Skin of body (tissue), 2 donors: Measurements from ENCODE around the gene PSMB8. TPM values are rescaled to one million over a fixed set of nuclear protein-coding genes. Genes with fewer than 3 reads are reported as not detected.

Experiments used
- DNase-seq: peaks from one replicate; lab custom pipeline; 2025; lab: John Stamatoyannopoulos, UW
- total RNA-seq: library from RNA; depleted of rRNA; stranded (reverse); fragments of >200 nt; gene quantifications from one replicate; pipeline ENCODE4 v1.2.3, GENCODE V29; 2014

Gene PSMB8
- total RNA-seq, 1 donor from 2014 or later = 15.7 TPM

DNA sequence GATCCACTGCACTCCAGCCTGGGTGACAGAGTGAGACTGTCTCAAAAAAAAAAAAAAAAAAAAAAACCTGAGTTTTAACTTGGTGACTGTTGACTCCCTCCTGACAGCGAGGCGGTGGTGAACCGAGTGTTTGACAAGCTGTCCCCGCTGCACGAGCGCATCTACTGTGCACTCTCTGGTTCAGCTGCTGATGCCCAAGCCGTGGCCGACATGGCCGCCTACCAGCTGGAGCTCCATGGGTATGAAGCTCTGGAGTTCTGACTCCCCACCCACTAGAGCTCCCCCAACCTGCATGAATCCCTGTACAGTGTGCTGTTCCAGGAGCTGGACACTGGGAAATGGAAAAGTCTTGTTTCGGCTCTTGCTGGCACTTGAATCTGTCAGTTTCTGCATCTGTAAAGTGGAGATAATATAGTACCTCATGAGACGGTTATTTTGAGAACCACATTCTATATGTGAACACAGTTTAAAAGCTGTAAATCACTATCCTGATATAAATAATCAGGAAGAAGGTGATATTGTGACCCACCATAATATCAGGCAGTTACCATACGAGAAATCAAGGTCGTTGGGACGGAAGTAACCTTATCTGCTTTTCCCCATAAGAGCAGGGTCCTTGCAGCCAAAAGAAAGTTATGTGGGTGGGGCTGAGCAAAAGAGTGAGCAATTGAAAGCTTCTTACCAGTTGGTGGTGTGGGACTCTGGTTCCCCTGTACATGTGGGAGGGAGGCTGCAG lies 13.5 kb upstream of the PSMB8 start:
- no peak for DNase-seq

DNA sequence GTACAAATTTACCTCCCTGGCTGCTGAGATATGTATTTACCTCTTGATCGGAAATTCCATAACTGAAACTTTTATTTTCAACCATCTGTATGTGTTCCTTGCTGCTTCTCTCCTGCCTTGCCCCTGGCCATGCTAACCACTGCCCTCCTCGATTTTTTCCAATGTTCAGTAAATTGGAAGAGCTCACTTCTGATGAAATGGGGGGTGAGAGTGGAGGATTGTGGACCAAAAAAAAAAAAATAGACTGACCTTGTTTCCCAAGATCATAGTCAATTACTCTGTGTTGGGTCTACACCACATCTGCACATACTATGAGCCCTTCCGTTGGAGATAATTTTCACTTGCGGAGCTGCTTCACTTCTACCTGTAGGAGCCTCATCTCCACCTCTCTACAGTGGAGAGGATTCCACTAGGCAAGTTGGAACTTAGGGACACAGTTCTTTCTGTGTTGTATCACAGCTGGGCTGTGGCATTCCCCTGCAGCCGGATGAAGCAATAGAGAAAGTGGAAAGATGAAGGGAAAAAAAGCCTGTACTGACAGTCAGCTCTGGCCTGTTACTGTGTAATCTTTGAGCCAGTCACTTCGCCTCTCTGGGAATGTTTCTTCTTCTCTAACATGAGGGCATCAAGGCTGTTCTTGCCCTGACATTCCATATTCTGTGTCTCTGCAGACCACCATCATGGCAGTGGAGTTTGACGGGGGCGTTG lies 11.8 kb upstream of the PSMB8 start:
- no peak for DNase-seq

DNA sequence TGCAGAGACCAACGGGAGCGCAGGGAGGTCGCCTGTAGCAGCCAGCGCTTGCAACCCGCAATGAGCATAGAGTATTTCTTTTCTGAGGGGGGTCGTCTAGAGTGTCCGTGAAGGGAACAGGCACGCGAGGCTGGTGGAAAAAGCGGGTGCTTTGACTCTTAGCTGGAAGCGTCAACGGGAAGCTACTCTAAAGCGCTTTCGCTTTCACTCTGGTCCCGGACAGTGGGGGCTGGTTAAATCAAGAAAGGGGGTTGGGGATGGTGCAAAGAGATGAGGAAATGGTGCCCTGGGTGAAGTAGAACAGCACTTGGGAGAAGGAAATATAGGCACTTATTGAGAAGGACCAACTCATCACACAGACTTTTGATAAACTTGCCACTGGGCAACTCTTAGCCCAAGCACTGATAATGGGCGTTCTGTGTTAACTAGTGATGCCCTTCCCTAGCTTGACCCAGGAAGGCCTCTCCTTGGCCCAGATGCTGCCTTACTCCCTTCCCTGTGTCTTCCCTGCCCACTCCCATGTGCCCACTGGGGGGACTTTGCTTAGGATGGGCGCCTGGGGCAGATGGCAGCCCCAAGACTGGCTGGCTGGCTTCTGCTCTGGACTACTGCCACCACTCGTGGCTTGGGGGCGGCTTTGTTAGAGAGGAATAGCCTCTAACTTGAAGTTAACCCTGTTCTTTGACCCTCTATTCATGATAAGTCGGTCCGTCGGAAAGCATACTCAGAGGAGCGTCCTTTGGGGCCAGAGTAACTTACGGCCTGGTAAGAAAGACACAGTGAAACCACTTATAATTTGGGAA lies 10.7 kb upstream of the PSMB8 start:
- DNase-seq = peak; percentile 18

DNA sequence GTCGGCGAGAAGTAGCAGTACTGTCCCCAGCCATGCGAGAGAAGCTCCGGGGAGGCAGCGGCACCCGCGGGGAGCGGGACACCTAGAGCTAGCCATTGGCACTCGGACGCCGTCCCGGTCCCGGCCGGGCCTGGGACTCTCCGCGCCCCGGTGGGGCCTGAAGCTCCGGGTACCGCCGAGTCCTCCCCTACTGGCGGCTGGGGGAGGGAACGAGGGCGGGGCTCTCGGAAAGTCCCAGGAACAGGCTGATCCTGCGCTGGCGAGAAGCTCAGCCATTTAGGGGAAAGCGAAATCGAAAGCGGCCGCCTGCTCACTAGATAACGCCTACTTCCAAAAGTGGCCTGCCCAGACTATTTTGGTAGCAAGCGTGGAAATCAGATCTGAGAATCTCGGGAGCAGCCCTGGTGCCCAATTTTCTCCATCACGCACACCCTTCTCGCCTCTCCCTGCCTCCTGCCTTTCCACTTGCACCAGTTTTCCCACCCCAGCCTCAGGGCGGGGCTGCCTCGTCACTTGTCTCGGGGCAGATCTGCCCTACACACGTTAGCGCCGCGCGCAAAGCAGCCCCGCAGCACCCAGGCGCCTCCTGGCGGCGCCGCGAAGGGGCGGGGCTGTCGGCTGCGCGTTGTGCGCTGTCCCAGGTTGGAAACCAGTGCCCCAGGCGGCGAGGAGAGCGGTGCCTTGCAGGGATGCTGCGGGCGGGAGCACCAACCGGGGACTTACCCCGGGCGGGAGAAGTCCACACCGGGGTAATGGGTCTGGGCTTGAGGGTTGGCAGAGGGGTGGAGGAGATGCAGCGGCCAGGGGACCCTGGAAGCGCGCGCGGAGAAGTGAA lies 9.9 kb upstream of the PSMB8 start, which contains the start of the genes PSMB9 and TAP1:
PSMB9 (plus strand) TSS at position 652 of the 835 bp plus-strand sequence; CDS start at position 690, 38 bp downstream.
TAP1 (minus strand) TSS at position 164 of the 835 bp plus-strand sequence; CDS start at position 96, 68 bp downstream.
- DNase-seq = peak; percentile 96

DNA sequence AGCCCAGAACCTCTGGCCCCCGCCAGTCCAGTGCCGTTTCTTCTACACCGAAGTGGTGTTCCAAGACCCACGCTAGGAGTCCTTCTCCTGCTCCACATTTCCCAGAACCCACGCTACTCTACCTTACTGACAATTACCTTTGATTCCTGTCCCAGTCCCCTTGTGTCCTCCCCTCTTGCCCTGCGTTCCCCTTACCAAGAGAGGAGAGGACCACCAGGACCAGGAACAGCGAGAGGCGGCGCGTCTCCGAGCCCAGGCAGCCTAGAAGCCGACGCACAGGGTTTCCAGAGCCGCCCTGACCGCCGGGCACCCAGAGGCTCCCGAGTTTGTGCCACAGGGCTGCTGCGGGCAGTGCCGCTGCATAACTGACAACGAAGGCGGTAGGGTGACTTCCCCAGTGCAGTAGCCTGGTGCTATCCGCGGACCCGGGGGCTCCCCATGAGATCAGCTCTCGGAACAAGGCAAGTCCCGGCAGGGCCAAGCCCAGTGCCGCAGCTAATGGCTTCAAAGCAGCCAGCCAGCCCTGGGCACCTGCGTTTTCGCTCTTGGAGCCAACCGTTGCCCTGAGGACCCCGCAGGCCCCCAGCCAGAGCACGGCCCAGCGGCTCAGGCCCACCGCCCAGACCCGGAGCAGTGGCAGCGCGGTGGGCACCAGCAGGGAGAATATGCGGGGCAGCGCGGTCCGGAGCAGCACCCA lies 9.1 kb upstream of the PSMB8 start:
- no peak for DNase-seq

DNA sequence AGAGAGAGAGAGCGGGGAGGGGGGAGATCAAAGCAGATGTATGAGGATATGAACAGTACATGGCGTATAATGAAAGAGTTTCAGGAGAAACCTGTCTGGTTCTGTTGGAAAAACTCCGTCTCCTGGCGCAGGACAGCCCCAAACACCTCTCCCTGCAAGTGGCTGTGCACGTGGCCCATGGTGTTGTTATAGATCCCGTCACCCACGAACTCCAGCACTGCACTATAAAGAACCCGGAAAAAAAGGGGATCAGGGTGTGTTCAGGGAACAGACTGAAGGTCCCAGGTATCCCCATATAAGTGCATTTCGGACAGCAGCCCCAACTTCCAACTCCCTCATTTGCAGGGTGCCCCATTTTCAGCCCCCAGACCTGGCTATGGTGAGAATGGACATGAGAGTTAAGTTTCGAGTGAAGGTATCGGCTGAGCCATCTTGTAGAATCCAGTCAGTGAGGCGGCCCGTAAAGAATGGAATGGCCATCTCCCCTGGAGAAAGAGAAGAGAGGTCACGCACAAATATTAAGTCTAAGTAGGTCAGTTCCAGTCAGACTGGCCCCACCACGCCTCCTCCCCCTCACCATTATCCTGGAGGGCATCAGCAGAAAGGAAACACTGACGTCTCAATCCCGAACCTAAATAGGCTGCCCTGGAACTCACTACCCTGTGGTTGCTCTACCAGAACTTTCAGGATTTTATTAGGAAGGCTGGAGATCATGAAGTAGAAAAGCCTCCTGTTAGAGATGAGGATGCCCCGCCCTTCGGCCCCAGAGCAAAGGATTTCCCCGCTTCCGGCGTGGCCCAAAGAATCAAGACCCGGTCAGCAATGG lies 8.4 kb upstream of the PSMB8 start:
- no peak for DNase-seq

DNA sequence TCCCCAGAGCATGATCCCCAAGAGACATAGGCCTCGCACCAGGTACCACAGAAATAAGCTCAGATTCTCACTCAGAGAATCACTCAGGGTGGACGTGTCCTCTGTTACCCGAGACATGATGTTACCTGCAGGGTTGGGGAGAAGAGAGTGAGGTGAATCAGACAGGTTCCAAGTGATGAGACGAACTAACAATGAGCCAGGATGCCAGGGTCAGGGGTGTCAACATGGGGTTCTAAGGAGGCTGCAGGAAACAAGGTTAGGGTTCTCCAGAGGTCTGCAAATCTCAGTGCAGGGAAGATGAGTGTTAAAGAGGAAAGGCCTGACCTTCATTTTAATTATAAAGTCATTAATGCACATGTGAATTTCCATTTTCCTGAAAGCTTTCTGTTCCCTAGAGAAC lies 7.2 kb upstream of the PSMB8 start:
- DNase-seq = no peak

DNA sequence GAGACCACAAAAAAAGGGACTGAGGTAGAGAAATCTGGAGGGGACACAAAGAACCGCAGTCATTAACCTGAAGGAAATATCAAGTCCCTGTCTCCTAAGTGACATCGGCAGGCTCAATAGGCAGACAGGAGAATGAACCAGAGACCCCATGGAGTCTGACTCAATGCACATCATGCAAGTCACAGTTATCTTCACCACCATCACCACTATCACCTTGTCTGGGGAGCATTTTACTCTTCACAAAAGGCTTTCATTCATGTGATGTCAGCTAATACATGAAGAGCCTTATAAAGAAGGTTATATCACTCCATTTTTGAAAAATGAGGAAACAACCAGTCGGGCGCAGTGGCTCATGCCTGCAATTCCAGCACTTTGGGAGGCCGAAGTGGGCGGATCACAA lies 5.3 kb upstream of the PSMB8 start:
- no peak for DNase-seq

DNA sequence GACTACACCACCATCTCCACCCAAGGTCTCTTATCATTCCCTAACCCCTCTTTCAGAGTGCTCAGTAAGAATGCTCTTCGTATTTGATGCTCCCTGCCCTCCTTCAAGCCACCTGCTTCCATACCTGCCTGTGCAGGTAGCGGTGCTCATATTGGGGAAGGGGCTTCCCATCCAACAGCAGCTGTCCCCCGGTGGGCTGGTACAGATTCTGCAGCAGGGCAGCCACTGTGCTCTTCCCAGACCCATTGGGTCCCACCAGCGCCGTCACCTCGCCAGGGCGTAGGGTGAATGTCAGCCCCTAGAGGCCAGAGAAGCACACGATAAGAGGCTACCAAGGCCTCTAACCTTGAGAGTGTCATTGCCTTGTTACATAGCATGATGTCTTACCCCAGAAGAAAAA lies 3.9 kb upstream of the PSMB8 start:
- DNase-seq = no peak

DNA sequence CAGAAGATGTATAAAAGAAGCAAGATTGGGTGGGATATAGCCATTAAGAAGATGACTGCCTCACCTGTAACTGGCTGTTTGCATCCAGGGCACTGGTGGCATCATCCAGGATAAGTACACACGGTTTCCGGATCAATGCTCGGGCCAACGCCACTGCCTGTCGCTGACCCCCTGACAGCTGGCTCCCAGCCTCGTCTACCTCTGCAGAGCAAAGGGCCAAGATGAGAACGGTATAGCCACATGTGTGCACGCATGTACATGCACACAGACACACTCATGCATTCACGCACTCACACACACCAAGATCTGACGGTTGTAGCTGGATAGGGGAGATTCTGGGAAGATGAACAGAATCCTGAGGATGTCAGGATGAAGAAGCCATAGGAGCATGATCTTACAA lies 3.2 kb upstream of the PSMB8 start:
- DNase-seq = no peak

DNA sequence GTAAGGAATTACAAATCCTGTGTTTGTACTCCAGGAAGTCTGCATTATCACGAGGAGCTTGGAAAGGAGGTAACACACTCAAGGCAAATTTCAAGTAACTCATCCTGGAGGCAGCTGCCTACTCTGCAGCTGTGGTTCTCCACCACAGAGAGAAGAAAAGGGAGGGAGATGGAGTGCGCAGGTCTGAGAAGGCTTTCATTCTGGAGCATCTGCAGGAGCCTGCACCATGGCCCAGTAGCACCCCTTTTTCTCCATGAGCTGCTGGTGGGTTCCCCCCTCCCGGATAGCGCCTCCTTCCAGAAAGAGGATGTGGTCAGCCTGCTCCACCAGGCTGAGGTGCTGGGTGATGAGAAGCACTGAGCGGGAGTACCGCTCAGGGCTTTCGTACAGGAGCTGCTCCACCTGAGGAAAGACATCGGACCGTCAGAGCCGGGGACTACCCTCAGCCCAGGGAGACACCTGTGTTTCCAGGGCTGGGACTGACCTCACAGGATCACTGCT lies 1.6 kb upstream of the PSMB8 start:
- DNase-seq = no peak

DNA sequence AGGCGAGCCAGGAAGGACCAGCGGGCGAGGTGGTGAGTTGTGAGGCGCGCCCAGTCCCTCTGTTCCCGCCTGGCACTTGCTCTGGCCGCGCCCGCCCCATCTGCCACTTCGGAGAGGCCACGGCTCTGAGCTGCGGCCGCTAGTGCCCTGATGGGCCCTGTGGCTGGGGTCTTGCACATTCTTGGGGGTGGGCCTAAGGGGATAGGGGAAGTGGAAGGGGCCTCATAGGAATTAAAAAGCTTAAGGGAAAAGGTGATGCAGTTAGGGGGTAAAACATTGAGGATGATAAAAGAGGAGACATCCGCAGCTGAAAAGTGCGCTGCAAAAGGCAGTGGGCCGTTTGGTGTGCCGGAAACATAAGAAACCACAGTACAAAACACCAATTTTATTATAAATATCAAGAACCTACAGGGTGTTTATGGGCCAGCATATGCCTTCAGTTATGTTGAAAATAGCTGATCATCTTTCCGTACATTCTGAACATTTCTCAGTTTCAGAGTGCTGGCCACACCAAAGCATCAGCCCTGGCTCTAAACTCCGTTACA lies 1.1 kb upstream of the PSMB8 start:
- DNase-seq = no peak

DNA sequence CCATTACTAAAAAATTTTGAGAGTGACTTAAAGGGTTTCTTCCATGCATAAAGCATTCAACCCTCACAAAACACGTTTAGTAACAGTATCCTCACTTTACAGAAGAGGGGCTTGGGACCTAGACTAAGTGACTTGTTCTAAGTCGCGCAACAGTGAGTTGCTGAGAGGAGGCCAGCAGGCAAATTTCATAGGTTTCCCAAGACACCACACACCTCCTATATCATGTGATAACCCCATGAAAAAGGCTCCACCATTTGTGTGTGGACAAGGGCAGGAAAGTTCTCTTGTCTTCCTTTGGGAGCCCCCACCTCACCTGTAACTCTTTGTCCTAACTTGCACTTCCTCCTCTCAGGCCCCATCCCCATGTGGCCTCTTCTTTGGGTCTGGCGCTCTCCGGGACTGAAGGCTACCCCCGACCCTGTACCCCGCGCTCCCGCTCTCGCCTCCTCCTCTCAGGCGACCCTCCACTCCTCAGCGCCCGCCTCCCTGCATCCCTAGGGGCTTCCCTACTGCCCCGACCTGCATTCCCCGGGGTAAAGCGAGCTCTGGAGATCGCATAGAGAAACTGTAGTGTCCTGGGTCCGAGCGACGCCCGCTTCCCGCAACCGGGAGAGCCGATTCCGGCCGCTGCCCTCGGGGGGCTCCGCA lies 392 bp downstream of the PSMB8 start:
- no peak for DNase-seq

DNA sequence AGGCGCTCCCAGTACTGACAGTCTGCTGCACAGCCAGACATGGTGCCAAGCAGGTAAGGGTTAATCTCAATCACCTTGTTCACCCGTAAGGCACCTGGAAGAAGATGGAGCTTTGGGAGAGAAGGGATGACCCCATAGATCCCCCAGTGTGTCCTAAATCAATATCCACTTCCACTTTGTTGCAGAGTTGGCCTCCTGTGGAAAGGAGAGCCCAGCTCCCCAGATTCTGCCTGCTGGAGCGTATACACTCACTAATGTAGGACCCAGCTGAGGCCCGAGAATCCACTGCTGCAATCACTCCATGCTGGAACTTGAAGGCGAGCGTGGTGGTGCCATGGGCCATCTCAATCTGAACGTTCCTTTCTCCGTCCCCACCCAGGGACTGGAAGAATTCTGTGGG lies 1.2 kb downstream of the PSMB8 start:
- DNase-seq = no peak

DNA sequence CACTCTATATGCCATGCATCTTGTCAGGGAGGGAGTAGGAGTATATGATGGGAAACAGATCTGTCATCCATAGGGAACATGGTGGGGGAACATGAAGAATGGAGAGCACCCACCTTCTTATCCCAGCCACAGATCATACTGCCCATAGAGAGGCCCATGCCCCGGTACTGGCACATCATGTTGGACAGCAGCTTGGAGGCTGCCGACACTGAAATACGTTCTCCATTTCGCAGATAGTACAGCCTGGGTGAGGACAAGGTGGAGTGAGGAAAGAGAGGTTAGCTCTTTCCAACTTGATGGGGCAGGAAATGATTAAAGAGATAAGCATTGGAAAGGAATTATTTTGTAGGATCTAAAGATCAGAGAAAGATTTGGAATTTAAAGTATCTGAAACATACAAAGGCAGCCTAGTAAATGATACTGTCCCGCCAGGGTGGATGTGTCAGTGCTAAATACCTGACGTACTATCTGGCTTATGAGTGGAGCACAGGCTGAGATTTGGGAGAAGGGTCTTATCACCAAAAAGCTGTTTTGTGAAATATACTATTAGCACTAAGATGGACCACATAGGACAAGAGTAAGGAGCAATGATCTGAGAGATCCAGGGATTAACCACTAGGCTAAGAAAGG lies 1.7 kb downstream of the PSMB8 start:
- DNase-seq = no peak

DNA sequence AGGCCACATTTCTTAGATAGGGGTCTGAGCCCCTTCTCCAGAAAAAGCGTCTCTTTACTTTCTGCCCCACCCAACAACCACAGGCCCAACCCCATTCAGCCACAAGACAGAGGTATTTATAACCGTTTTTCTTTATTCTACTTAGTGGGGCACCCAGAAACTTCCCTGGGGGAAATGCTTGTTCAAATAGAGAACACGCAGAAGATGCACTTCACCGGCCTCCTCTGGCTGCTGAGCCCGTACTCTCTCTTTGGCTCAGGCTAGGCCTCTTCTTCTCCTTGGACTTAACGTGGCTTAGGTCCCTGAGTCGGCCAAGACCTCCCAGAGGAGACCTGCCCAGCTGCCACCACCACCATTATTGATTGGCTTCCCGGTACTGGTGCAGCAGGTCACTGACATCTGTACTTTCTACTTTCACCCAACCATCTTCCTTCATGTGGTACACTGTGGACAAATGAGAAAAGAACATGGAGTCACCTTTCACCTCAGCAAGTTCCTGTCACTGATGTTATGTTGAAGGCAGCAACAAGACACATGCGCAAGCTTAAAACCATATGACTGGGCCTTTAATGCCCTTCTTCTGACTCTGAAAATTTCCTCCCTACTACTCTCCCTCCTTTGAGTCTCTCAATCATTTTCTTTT lies 3.1 kb downstream of the PSMB8 start:
- no peak for DNase-seq

DNA sequence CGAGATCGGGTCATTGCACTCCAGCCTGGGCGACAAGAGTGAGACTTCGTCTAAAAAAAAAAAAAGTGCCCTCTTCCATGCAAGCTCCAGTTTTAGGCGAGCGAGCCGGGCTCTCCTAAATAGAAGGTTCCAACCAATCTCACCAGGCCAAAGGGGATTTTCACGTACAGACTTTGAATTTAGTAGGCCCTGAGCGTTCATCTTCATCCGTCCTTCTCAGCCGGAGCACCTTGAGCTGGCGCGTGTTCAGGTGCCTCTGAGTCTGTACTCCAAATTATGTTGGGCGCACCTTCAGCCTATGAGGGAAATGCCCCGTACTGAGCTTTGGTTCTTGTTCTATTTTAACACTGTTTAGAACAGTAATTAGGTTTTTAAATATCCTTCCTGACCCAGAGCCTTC lies 4.5 kb downstream of the PSMB8 start:
- DNase-seq = no peak
